Measurements from ENCODE around the gene FRMPD1. TPM values are rescaled to one million over a fixed set of nuclear protein-coding genes. Genes with fewer than 3 reads are reported as not detected.

The FRMPD1 gene
- total and polyA plus RNA-seq, 4 donors, result 0.06 to 0.25 (median 0.06) TPM; not detected in 1

DNA sequence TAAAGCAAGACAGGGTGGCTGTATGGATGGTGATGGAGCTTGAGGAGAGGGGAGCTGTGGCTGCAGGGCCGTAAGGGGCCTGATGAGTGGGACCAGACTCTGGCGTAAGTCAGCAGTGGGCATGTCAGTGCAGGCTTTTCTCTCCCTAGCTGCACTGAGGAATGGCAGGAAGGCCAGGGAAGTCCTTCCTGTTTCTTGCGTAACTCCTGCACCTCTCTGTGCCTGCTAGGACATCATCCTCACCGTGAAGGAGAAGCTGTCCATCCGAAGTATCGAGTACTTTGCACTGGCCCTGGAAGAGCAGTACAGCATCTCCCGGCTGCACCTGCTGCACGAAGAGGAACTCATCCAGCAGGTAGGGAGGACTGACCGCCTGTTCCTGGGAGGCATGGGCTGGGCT lies 78.7 kb downstream of the FRMPD1 start:
- 79 to 86% methylated on average over 9 of the region's 9 CpGs for WGBS, 2 donors
- H3K9me3 ChIP-seq (ENCODE audit: control insufficient read depth in 4 of 4, insufficient read depth in 3 of 4, low read length in 3 of 4), result peaks cover 0 to 5% (median 0%) of the 10 kb centered on the region in 4 donors
- H3K36me3 ChIP-seq (ENCODE audit: control insufficient read depth in 4 of 4, insufficient read depth in 4 of 4, low read length in 4 of 4), result no peaks in the 10 kb centered on the region
- no peak overlapping the region for H3K9ac ChIP-seq (ENCODE audit: insufficient read depth in 1 of 2, low read length in 2 of 2)
- DNase-seq (no peak), ATAC-seq (ENCODE audit: insufficient read depth, low FRiP score) (no peak)
- TF ChIP-seq, protein P1, sequence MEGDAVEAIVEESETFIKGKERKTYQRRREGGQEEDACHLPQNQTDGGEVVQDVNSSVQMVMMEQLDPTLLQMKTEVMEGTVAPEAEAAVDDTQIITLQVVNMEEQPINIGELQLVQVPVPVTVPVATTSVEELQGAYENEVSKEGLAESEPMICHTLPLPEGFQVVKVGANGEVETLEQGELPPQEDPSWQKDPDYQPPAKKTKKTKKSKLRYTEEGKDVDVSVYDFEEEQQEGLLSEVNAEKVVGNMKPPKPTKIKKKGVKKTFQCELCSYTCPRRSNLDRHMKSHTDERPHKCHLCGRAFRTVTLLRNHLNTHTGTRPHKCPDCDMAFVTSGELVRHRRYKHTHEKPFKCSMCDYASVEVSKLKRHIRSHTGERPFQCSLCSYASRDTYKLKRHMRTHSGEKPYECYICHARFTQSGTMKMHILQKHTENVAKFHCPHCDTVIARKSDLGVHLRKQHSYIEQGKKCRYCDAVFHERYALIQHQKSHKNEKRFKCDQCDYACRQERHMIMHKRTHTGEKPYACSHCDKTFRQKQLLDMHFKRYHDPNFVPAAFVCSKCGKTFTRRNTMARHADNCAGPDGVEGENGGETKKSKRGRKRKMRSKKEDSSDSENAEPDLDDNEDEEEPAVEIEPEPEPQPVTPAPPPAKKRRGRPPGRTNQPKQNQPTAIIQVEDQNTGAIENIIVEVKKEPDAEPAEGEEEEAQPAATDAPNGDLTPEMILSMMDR (IDR thresholded peaks at IDR 0.05; ENCODE audit: control extremely low read depth, extremely low read depth), result no peak
- peaks cover 0 to 17% (median 0%) of the 10 kb centered on the region in 3 donors for H3K27me3 ChIP-seq (ENCODE audit: control insufficient read depth in 3 of 3, insufficient read depth in 3 of 3, low read length in 2 of 3)
- no peak overlapping the region for H3K27ac ChIP-seq (ENCODE audit: low read depth in 1 of 2, low read length in 1 of 2)
- no peaks in the 10 kb centered on the region for H3K4me1 ChIP-seq (ENCODE audit: control insufficient read depth in 5 of 5, insufficient read depth in 5 of 5, low read length in 5 of 5)
- H3K4me3 ChIP-seq, result no peak overlapping the region

DNA sequence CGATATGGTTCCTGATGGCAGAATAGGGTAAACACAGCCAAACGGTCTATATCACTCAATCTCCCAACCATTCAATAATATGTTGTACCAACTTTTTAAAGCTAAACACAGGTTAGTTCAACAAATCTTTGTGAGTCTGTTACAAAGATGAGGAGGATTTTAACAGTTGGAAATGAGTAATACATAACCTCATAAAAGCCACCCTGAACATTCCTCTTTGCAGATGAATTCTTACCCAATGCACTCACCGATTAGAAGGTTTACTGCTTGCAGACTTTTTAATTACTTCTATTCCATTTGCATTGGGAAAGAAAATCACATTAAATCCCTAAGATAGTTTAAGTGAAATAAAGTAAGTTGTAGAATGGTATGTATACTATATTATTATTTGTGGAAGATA lies 79.5 kb downstream of the FRMPD1 start:
- H3K4me1 ChIP-seq (ENCODE audit: control insufficient read depth in 5 of 5, insufficient read depth in 5 of 5, low read length in 5 of 5), result no peaks in the 10 kb centered on the region
- H3K4me3 ChIP-seq, result no peak overlapping the region
- H3K27ac ChIP-seq (ENCODE audit: low read depth in 1 of 2, low read length in 1 of 2), result no peak overlapping the region
- TF ChIP-seq, protein P1 (IDR thresholded peaks at IDR 0.05; ENCODE audit: control extremely low read depth, extremely low read depth), result no peak
- 74 to 83% methylated on average over 3 of the region's 3 CpGs for WGBS, 2 donors
- peaks cover 0 to 17% (median 0%) of the 10 kb centered on the region in 3 donors for H3K27me3 ChIP-seq (ENCODE audit: control insufficient read depth in 3 of 3, insufficient read depth in 3 of 3, low read length in 2 of 3)
- ATAC-seq (ENCODE audit: insufficient read depth, low FRiP score) (no peak), DNase-seq (no peak)
- H3K9me3 ChIP-seq (ENCODE audit: control insufficient read depth in 4 of 4, insufficient read depth in 3 of 4, low read length in 3 of 4), result peaks cover 0 to 1% (median 0%) of the 10 kb centered on the region in 4 donors
- H3K36me3 ChIP-seq (ENCODE audit: control insufficient read depth in 4 of 4, insufficient read depth in 4 of 4, low read length in 4 of 4), result no peaks in the 10 kb centered on the region
- H3K9ac ChIP-seq (ENCODE audit: insufficient read depth in 1 of 2, low read length in 2 of 2), result no peak overlapping the region

- Histone ChIP-seq H3K27me3 (ENCODE audit: control insufficient read depth in 3 of 3, insufficient read depth in 3 of 3, low read length in 2 of 3) (peaks cover 0 to 18% (median 0%) of the 10 kb centered on the region in 3 donors), H3K9me3 (ENCODE audit: control insufficient read depth in 4 of 4, insufficient read depth in 3 of 4, low read length in 3 of 4) (no peaks in the 10 kb centered on the region), H3K4me3 (no peak overlapping the region), H3K36me3 (ENCODE audit: control insufficient read depth in 4 of 4, insufficient read depth in 4 of 4, low read length in 4 of 4) (no peaks in the 10 kb centered on the region), H3K4me1 (ENCODE audit: control insufficient read depth in 5 of 5, insufficient read depth in 5 of 5, low read length in 5 of 5) (no peaks in the 10 kb centered on the region), H3K27ac (ENCODE audit: low read depth in 1 of 2, low read length in 1 of 2) (no peak overlapping the region), H3K9ac (ENCODE audit: insufficient read depth in 1 of 2, low read length in 2 of 2) (no peak overlapping the region)
- no peak for ATAC-seq (ENCODE audit: insufficient read depth, low FRiP score)
- no peak for DNase-seq
- TF ChIP-seq, protein P1 (IDR thresholded peaks at IDR 0.05; ENCODE audit: control extremely low read depth, extremely low read depth), result no peak
- 53 to 67% methylated on average over 5 of the region's 5 CpGs for WGBS, 2 donors
These were observed 80.1 kb downstream of the FRMPD1 start for GRCh38 chr9:37730839-37731238.
